RWPE1 (cell line): ENCODE data around the gene GRK3.

Experiments used
- CTCF ChIA-PET: fragments of 350-600 bp; sonication (Branson Sonifier 250); formaldehyde crosslinking; extraction: SDS; loops from one replicate; lab custom pipeline; 2021; lab: Yijun Ruan, JAX
- POLR2A ChIA-PET: fragments of 400-600 bp; formaldehyde crosslinking; extraction: SDS; loops from one replicate; lab custom pipeline; 2020; ENCODE audit warnings: antibody characterized with exemption; ENCODE audit not compliant: low non-redundant PET; lab: Yijun Ruan, JAX
- DNase-seq: peaks from one replicate; pipeline ENCODE4 v3.0.0; 2012; ENCODE audit warnings: low spot score
- H3K27ac ChIP-seq: fragments of 450-650 bp; 2 replicates; pipeline ENCODE4 v1.5.1; 2017
- CTCF ChIP-seq: fragments of 450-650 bp; conservative IDR thresholded peaks from 2 replicates; pipeline ENCODE4 v1.5.1; 2017; ENCODE audit warnings: low read depth, mild to moderate bottlenecking

The GRK3 gene

DNA sequence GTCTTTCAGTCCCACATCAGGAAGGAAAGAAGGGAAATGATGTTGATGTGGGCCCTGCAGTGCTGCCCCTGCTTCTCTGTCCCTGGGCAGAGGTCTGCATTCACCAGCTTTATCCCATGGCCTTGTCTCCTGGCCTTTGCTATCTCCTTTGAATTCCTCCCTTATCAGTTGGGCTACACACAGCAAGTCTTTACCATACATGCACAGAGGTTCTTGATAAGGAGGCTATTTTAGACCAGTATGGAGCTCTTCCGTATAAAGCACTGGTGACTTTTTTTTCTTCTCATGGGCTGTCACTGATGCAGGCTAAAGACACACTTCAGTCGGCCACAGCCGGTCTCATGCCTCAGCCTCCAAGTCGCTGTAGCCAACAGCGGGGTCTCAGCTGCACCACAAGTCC, 197.7 kb downstream of the GRK3 start:
- DNase-seq: no peak
- no peak overlapping the region for H3K27ac ChIP-seq
- no peak for TF ChIP-seq CTCF
- CTCF ChIA-PET: no interaction called here
- POLR2A ChIA-PET: no interaction called here

DNA sequence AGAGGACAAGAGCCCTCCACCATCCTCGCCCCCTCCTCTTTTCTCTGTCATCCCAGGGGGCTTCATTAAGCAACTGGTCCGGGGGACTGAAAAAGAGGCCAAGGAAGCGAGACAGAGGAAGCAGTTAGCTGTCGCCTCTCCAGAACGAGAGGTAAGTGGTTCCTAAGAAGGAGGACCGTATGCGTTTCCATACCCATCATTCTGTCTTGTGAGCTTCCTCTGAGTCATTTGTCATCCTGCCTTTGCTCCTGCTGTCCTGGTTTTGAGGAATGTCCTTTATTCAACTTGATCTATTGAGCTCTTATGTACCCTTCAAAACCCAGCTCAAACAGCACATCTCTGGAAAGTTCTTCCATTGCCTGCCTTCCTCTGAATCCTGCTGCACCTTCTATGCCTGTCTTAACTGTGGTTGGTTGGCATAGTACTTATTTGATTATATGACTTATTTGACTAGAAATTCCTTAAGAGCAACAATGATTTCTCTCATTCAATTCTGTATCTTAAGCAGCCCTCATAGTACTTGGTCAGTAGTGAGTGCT, 198.8 kb downstream of the GRK3 start:
- H3K27ac ChIP-seq: no peak overlapping the region
- no peak for TF ChIP-seq CTCF
- POLR2A ChIA-PET: no interaction called here
- no peak for DNase-seq
- CTCF ChIA-PET: interaction anchor here (1.0 kb wide), 1 partner anchor 8 kb away, joined by 3 read pairs; no protein-coding TSS in a partner anchor

- ChIA-PET POLR2A (no interaction called here), CTCF (interaction anchor here (1.0 kb wide), 1 partner anchor 9 kb away, joined by 3 read pairs; no protein-coding TSS in a partner anchor)
- no peak overlapping the region for H3K27ac ChIP-seq
- no peak for TF ChIP-seq CTCF
- DNase-seq: no peak
Observed at GRCh38 chr22:25764270-25765015, 200.0 kb downstream of the GRK3 start.

DNA sequence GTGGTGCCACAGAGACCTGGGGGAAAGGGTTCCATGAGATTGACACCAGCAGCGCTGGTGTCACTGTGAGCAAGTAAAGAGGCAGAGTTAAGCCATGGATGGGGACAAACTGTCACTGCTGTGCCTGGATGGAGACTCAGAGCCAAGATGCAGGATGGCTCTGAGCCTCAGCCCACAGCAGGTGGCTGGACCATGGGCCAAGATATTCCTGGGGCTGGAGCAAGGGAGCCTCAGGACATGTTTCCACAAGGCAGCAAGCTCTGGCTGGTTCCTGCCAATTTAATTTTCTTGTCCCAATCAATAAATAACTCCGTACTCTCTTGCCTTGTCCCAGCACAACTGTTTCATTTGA, 200.5 kb downstream of the GRK3 start:
- DNase-seq: no peak
- ChIA-PET CTCF (no interaction called here), POLR2A (no interaction called here)
- TF ChIP-seq CTCF: no peak
- H3K27ac ChIP-seq: no peak overlapping the region

DNA sequence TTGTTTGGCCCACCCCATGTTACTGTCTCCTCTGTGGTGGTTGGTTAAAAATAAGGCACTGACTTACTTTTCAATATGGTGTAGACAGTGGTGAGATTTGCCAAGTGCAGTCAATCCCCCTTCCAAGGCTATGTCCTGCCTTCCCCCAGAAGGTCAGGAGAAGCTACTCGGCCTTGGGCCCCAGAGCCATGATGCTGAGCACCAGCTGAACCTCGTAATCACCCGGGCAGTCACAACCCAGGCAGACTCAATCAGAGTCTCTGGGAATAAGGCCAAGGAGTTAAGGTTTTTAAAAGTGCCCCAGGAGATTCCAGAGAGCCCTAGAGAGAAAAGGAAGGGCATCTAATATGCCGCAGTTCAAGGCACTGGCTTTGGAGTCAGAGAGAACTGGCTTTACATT, 201.3 kb downstream of the GRK3 start:
- no peak for DNase-seq
- no peak overlapping the region for H3K27ac ChIP-seq
- ChIA-PET CTCF (no interaction called here), POLR2A (no interaction called here)
- no peak for TF ChIP-seq CTCF

DNA sequence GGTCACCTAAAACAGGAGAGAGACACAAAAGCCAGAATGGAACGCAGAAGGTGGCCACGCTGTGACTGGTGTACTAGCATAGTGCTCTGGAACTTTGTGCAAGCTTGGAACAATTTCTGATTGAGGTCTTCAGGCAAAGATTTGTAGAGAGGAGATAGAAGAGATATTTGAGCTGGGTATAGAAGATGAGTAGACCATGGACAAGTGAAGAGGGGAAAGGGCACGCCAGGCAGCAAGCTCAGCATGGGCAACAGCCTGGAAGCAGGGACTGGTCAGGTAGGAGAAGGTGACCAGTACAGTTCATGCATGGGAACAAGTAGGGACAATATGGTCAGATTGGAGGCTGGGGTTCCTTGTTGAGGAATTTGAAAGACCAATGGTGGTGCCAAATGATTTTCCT, 201.9 kb downstream of the GRK3 start:
- CTCF ChIA-PET: interaction anchor here (0.7 kb wide), 1 partner anchor 564 kb away, joined by 3 read pairs; no protein-coding TSS in a partner anchor
- POLR2A ChIA-PET: no interaction called here
- H3K27ac ChIP-seq: no peak overlapping the region
- no peak for DNase-seq
- no peak for TF ChIP-seq CTCF
